Astrocyte of the hippocampus (primary cell): ENCODE data around the gene TPI1.

Source experiments
- DNase-seq: peaks from one replicate; pipeline ENCODE4 v3.0.0; 2011; ENCODE audit warnings: low read depth, low spot score

The TPI1 gene

DNA sequence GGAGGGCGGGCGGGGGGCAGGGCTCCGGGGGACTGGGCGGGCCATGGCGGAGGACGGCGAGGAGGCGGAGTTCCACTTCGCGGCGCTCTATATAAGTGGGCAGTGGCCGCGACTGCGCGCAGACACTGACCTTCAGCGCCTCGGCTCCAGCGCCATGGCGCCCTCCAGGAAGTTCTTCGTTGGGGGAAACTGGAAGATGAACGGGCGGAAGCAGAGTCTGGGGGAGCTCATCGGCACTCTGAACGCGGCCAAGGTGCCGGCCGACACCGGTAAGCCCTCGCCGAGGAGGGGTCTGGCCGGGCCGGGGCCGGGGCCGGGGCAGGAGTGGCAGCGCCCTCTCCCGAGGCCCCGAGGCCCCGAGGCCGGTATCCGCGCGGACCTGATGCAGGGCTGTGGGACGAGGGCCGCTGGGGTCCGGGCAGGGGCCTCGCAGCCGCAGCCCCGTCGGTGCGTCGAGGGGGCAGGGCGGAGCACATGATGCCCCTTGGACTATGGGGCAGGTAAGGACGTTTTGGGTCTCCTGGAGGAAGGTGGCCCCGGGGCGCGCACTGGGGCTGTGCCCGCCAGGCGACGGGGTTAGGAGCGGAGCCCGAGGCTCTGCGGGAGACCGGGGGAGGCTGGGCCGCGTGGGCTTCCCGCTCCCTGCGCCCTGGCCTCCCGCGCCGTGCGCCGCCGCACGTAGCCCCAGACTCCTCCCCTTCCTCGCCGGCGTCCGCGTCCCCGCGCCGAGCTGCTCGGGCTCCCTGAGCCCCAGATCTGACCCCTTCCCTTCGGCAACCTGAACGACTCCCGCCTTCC is at the start of gene TPI1:
TPI1 (plus strand) TSS at position 119 of the 798 bp plus-strand sequence; CDS start at position 155, 36 bp downstream.
- DNase-seq = peak; percentile 93

DNA sequence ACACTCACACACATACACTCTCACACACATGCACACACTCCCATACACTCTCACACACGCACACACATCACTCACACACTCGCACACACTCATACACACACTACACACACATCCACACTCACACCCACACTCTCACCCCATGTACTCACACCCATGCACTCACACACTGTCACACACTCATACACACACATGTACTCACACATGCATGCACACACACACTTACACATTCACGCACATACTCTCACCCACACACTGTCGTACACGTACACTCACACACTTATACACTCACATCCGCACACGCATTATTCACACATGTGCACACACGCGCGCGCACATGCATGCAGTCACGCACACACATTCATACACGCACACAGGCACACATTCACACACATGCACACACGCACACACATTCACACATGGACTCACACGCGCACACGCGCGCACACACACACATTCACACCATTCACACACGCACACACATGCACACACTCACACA is 49.6 kb upstream of the TPI1 start:
- DNase-seq = no peak

- DNase-seq = no peak
Observed at GRCh38 chr12:6818222-6818621, 49.1 kb upstream of the TPI1 start.

- DNase-seq = no peak
Observed at GRCh38 chr12:6818645-6819044, 48.7 kb upstream of the TPI1 start.

DNA sequence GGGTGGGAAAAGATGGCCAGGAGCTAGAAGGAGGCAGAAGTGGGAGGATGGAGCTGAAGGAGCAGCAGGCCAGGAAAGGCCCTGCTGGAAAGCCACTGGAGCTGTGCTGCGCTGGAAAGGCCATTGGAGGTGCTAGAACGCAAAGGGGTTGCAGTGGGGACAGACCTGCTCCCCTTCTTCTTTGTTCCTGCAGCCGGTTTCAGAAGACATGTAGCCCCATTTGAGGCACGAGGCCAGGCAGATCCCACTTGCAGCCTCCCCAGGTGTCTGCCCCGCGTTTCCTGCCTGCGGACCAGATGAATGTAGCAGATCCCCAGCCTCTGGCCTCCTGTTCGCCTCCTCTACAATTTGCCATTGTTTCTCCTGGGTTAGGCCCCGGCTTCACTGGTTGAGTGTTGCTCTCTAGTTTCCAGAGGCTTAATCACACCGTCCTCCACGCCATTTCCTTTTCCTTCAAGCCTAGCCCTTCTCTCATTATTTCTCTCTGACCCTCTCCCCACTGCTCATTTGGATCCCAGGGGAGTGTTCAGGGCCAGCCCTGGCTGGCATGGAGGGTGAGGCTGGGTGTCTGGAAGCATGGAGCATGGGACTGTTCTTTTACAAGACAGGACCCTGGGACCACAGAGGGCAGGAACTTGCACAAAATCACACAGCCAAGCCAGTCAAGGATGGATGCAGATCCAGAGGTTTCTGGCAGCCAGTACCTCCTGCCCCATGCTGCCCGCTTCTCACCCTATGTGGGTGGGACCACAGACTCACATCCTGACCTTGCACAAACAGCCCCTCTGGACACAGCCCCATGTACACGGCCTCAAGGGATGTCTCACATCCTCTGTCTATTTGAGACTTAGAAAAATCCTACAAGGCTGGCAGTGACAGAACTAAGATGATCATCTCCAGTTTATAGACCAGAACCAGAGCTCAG is 48.0 kb upstream of the TPI1 start:
- no peak for DNase-seq

GRCh38 chr12:6820166-6820565 is 47.2 kb upstream of the TPI1 start:
- no peak for DNase-seq

- peak; percentile 79 for DNase-seq
Observed at GRCh38 chr12:6821591-6822425, 45.5 kb upstream of the TPI1 start, which contains the start of gene GPR162. Gene GPR162, plus strand, starts transcription at chr12:6821821. Its CDS starts 2,078 bp downstream, at chr12:6823899.

GRCh38 chr12:6822426-6823135 is 44.8 kb upstream of the TPI1 start:
- DNase-seq = no peak

- DNase-seq = no peak
Observed at GRCh38 chr12:6823182-6824084, 43.9 kb upstream of the TPI1 start.

- DNase-seq = no peak
Observed at GRCh38 chr12:6824085-6824775, 43.1 kb upstream of the TPI1 start.

- DNase-seq = peak; percentile 48
Observed at GRCh38 chr12:6824901-6825381, 42.4 kb upstream of the TPI1 start.

GRCh38 chr12:6825398-6826124 is 41.8 kb upstream of the TPI1 start:
- peak; percentile 93 for DNase-seq

DNA sequence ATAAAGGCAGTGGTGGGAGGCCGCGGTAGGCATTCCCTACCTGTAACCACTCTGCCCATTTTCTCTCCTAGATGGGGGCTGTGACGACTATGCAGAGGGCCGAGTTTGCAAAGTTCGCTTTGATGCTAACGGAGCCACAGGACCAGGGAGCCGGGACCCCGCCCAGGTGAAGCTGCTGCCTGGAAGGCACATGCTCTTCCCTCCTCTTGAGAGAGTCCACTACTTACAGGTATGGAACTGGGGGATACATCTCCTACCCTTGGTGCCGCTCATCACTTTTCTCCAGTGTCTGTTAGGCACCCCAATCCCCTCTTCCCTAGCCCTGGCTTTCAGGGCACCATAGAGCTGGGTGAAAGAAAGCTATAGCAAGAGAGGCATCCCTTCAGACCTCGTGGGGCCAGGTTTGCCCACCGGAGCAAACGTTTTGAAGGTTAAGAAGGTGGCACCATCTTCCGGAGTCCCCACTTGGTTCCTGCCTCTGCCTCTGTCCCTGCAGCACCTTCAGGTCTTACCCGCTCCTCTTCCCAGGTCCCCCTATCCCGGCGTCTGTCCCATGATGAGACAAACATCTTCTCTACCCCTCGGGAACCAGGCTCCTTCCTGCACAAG is 41.1 kb upstream of the TPI1 start:
- DNase-seq = no peak

DNA sequence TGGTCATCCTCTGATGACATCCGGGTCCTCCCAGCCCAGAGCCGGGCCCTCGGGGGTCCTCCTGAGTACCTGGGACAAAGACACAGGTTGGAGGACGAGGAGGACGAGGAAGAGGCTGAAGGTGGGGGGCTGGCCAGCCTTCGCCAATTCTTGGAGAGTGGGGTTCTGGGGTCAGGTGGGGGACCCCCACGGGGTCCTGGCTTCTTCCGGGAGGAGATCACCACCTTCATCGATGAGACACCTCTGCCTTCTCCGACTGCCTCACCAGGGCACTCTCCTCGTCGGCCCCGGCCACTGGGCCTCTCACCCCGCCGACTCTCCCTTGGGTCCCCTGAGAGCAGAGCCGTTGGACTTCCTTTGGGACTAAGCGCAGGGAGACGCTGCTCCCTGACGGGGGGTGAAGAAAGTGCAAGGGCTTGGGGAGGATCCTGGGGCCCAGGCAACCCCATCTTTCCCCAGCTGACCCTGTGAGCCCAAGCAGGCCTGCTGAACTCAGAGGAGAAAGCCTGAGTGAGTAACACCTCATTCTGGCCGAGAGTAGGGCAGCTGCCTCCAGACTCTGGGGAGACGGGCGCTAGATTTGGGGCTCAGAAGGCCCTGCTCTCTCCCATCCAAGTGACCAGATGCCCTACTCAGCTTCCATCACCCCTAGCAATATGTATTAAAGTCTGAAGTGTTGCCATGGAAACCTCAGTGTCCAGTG is 40.4 kb upstream of the TPI1 start:
- DNase-seq = no peak

- DNase-seq = peak; percentile 72
Observed at GRCh38 chr12:6827437-6827911, 39.9 kb upstream of the TPI1 start.

- peak; percentile 73 for DNase-seq
Observed at GRCh38 chr12:6827982-6828780, 39.1 kb upstream of the TPI1 start, which contains the start of gene P3H3. Gene P3H3, plus strand, starts transcription at chr12:6828407. Its CDS starts 34 bp downstream, at chr12:6828441.
